HT-29 (cell line): ENCODE measurements around the gene SLC39A9. TPM values are rescaled to one million over a fixed set of nuclear protein-coding genes. Genes with fewer than 3 reads are reported as not detected.

Experiments
- DNase-seq: peaks from one replicate; pipeline ENCODE4 v3.0.0-alpha.2; 2015; ENCODE audit warnings: low spot score
- total RNA-seq: library from RNA; depleted of rRNA; stranded (reverse); fragments of >200 nt; shearing (Covaris generic); gene quantifications from 2 replicates; pipeline ENCODE4 v1.2.3, GENCODE V29; 2014; rRNA removed

SLC39A9 gene, protein sequence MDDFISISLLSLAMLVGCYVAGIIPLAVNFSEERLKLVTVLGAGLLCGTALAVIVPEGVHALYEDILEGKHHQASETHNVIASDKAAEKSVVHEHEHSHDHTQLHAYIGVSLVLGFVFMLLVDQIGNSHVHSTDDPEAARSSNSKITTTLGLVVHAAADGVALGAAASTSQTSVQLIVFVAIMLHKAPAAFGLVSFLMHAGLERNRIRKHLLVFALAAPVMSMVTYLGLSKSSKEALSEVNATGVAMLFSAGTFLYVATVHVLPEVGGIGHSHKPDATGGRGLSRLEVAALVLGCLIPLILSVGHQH
- 48.0 and 51.4 TPM in 2 replicates for total RNA-seq

GRCh38 chr14:69398053-69398817 lies at the start of gene SLC39A9, which contains the start of gene ERH:
Gene SLC39A9, plus strand, starts transcription at chr14:69398692. Its CDS starts 678 bp downstream, at chr14:69399370.
Gene ERH, minus strand, starts transcription at chr14:69398299. Its CDS starts 66 bp downstream, at chr14:69398233.
- peak; percentile 93 for DNase-seq

DNA sequence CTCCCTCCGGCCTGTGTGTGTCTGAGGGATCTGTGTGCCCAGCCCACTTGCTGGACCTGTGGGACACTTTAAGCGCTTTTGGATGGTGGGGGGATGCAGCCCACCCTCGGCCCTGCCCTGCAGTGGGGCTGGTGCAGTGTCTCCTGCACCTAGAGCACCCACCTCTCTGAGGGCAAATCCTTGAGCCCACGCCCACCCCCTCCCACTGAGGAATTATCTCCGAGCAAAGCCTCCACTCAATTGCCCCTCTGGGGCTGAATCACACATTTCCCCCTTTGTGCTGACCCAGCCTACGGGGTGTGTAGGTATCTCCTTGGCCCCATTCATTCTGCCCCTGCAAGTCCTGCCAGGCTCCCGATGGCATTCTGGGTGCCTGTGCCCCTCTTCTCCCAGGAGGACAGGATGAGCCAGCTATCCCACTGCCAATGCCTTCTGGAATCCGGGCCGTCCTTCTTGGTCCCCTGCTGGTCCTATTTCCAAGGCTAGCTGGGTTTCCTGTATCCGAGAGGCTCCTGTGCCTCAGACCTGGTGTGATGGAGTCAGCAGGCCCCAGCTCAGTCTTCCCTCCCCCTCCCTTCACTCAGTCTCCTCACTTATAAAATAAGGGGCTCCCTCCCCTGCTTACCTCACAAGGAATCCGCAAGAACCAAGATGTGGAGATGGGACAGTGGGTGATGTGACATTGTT lies 49.3 kb upstream of the SLC39A9 start:
- DNase-seq = no peak

- DNase-seq = no peak
Observed at GRCh38 chr14:69350892-69351291, 47.6 kb upstream of the SLC39A9 start.

DNA sequence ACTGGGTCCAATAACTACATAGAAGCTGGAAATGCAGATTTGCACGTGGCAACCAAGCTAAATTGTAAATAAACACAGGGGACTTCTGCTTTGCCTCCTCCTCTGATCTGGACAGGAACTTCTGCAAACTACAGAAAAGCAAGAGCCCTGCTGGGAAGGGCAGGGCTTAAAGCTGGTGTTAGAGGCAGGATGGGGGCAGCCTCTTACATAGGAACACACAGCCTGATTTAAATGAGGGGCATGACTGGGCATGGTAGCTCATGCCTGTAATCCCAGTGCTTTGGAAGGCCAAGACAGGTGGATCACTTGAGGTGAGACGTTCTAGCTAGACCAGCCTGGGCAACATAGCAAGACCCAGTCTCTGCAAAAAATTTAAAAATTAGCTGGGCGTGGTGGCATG lies 47.1 kb upstream of the SLC39A9 start:
- no peak for DNase-seq

GRCh38 chr14:69351911-69352310 lies 46.6 kb upstream of the SLC39A9 start:
- no peak for DNase-seq

DNA sequence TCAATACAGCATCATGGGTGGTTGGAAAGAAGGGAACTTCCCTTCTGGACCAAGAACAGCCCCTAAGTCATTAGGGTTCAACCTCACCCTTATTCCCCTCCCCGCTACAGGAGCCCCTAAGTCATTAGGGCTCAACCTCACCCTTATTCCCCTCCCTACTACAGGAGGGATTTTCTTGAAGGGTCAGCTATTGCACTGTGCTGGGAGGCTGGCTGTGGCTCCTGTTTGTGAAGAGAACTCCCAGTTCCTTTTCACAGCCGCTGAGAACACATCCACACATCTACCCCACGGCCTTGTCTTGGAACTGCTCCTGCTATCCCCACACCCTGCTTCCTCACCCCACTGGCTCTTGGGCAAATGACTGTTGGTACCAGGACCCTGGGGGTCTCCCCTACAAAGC lies 45.3 kb upstream of the SLC39A9 start:
- no peak for DNase-seq

DNA sequence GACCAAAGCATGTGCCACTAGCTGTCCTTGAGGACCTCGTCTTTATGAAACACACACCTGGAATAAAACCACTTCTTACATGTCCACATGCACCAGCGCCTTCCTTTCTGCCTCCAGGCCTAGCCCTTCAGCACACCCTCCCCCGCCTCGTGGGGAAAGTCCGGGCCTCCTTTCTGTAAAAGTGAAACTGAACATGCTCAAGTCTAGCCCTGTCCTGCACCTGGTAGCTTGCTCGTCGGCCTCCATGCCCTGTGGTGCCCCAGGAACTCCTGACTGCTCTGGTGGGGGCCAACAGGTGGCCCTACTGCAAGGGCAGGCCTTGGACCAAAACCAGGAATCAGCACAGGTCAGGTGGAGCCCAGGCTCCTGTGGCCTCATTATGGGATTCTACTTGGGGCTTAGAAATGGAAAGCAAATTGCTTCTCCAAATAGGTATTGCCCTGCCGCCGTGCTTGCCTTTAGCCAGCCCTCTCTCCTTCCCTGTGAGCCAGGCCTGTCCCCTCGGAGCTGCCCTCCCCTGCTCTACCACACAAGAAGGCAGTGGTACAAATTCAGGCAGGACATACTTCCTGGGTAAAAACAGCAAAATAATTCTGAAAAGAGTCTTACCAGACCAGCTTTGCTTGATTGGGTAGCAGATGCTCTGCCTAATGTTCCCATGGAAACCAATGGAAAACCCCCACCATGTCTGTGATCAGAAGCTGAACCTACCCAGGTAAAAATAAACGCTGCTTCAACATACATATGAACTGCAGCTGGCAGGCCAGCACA lies 43.9 kb upstream of the SLC39A9 start:
- no peak for DNase-seq

GRCh38 chr14:69355154-69355597 lies 43.3 kb upstream of the SLC39A9 start:
- no peak for DNase-seq

DNA sequence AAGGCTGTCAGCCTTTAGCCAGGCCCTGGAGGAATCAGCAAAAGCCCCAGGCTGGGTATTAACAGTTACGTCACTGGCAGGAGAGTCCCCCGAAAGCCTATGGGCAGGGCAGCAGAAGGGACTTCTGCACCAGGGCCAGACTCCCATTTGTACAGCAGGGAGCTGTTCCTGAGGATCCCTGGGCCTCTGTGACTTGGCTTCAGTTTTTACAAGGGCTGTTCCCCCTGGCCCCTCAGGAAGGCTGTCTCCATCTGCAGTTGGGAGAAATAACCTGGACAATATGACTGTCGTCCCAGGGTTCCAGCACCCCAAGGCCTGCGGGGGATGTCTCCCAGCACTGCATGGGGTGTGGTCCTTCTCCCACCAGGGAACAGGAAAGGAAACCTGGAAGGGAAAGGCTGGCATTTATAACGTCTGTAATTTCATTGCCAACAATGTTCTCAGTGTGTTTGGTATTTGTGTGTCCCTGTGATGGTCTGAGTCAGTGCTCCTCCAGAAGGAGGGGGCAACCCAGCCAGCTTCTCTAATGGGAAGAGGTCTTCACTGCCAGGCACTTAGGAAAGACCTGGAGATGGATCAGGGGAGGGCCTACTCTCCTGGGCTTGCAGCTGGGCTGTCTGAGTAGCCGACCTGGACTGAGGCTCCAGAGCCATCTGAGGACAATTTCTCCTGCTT lies 42.7 kb upstream of the SLC39A9 start:
- DNase-seq = no peak

GRCh38 chr14:69356903-69357543 lies 41.5 kb upstream of the SLC39A9 start:
- no peak for DNase-seq

GRCh38 chr14:69357544-69358200 lies 40.8 kb upstream of the SLC39A9 start:
- no peak for DNase-seq

DNA sequence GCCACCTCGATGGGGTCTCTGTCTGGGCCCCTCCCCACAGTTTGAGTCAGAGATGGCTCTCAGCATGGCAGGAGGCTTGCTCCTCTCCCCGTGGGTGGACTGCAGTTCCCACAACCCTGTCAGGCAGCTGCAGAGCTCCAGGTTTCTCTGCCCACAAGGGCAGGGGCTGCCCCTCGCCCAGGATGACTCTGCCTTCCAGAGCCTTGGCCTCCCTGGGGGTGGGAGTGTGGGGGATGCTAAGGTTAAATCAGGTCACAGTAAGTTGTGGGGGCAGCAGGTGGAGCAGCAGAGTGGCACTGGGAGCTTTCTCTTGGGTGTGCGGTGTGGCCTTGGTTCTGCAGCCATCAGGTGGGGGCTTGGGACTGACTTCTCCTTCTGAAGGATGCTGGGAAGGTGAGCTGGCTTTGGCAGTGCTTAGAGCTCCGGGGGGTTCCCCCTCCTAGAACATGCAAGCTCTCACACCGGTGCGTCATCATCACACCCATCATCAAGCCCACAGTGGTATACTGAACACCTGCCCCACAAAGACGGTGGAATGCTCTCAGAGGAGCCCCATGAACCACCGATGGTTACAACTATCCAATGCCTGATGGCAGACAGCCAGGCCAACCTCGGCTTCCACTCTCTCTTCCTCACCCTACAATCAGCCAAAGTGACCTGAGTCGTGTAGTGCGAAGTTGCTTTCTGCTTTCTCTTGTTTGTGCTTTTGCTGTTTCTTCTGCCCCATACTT lies 40.1 kb upstream of the SLC39A9 start:
- DNase-seq = no peak

DNA sequence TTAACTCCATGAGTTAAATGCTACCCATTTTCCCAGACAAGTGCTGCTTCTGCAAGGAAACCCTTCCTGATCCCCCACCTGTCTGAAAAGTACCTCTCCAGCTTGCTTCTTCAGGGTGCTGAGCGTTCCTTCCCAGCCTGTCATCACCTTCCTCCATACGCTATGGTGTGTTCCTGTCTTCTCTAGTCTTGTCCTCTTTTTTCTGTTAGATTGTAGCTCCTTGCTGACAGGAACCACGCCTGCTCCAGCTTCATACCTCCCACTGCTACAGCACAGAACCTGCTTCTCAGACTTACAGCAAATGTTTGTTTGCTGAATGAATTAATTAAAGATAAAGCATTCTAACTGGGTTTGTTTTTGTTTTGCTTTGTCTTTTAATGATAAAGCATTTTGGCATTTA lies 39.5 kb upstream of the SLC39A9 start:
- no peak for DNase-seq

GRCh38 chr14:69360438-69361108 lies 37.9 kb upstream of the SLC39A9 start:
- no peak for DNase-seq

DNA sequence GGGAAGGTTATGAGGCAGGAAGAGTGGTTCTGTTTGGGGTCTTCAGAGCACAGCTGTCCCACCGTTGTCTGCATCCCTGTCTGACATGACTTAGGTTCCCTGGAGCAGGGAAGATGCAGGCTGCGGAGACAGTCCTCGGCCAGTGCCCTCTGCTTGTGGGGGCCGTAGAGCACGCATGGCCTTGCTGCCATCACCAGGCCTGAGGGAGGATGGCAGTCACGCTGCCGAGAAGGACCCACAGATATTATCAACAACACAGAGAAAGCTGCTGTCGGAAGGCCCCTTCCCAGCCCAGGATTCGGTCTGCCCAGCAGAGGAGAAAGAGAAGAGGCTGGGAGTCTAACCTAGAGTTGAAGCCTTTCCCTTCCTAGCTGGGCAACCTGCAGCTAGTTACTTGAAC lies 35.4 kb upstream of the SLC39A9 start:
- no peak for DNase-seq

GRCh38 chr14:69363964-69364363 lies 34.5 kb upstream of the SLC39A9 start:
- no peak for DNase-seq

DNA sequence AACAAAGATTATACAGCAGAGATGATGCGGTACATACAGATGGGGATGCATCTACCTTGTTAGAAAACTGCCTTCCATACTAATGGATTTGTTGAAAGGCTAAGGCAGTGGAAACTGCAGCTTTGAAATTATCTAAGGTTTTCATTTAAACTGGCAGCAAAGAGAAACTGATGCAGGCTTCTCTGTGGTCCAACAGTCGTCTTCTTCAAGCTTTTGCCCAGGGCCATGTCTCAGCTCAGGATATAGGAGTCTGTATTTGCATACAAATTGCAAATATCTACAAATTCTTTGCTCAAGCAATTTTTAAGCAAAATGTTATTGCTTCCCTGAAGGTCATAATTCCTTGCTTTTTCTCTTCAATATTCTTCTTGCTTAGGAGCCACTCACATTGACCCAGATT lies 34.1 kb upstream of the SLC39A9 start:
- no peak for DNase-seq

GRCh38 chr14:69366069-69366468 lies 32.4 kb upstream of the SLC39A9 start:
- DNase-seq = no peak

- no peak for DNase-seq
Observed at GRCh38 chr14:69366761-69367160, 31.7 kb upstream of the SLC39A9 start.
